ENCODE data around the gene TMEM258.

The TMEM258 gene

DNA sequence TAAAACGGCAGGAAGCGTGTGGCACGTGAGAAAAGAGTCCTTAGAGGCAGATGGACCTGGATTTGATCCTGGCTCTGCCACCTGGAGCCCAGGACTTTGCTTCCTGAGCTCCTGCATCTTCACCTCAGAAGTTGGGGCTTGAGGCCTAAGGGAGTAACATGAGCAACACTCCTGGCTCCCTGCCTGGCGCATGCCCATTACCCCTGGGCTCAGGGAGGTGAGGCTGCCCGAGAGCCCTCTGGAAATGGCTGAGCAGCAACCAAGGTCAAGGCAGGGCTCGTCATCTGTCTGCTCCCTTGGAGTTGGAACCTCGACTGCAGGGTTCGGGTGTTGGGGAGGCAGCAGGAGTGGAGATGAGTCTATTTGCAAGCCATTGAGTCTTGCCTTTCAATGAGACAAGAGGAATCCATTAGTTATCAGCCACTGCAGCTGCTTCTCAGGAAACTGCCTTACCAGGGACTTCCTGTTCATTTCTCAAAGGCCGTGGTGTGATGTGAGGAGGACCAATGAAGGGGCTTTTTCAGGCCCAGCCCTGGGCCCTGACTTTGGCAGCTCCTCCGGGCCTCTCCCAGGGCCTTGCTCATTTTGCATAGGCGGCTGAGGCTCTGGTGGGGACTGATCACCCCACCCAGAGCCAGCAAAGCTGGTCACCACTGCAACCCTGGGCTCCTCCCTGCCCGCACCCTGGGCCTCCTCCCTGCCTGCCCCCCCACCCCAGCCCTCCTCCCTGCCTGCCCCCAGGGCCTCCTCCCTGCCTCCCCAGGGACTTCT, 42.1 kb upstream of the TMEM258 start:
- H3K79me2 ChIP-seq (ENCODE audit: insufficient read depth, low read depth), result no peaks in the 10 kb centered on the region
- no peak overlapping the region for H3K4me3 ChIP-seq (IDR thresholded peaks at IDR 0.05; ENCODE audit: insufficient read depth, low read depth, low read length)
- no peak overlapping the region for H3K27ac ChIP-seq
- H3K27me3 ChIP-seq (ENCODE audit: insufficient read depth, low read depth), result peaks cover 6% of the 10 kb centered on the region; the same call in 1 of the 2 replicates
- no peak overlapping the region for H3K9ac ChIP-seq
- H3K4me2 ChIP-seq, result no peak overlapping the region
- TF ChIP-seq, protein P1, sequence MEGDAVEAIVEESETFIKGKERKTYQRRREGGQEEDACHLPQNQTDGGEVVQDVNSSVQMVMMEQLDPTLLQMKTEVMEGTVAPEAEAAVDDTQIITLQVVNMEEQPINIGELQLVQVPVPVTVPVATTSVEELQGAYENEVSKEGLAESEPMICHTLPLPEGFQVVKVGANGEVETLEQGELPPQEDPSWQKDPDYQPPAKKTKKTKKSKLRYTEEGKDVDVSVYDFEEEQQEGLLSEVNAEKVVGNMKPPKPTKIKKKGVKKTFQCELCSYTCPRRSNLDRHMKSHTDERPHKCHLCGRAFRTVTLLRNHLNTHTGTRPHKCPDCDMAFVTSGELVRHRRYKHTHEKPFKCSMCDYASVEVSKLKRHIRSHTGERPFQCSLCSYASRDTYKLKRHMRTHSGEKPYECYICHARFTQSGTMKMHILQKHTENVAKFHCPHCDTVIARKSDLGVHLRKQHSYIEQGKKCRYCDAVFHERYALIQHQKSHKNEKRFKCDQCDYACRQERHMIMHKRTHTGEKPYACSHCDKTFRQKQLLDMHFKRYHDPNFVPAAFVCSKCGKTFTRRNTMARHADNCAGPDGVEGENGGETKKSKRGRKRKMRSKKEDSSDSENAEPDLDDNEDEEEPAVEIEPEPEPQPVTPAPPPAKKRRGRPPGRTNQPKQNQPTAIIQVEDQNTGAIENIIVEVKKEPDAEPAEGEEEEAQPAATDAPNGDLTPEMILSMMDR (conservative IDR thresholded peaks at IDR 0.05; ENCODE audit: low read depth, low read length), result no peak
- H3K36me3 ChIP-seq (ENCODE audit: insufficient read depth), result no peaks in the 10 kb centered on the region
- H4K20me1 ChIP-seq (ENCODE audit: insufficient read depth), result no peaks in the 10 kb centered on the region
- no peak overlapping the region for H2AFZ ChIP-seq (ENCODE audit: low read depth)
- no peaks in the 10 kb centered on the region for H3K4me1 ChIP-seq (ENCODE audit: low read depth, poor library complexity, severe bottlenecking)

DNA sequence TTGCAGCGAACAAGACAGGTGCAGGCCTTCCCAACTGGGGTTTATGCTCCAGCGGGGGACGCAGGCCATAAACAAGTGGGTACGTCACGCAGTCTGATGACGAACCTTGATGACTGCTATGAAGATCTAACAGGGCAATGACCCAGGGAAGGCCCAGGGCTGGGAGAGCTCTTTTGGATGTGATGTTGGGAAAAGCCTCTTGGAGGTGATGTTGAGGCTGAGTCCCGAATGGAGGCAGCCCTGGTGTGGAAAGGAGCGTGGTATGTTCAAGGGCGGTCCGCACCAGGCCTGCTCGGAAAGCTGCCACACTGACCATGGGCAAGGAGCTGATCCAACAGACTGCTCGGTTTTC, 41.5 kb upstream of the TMEM258 start:
- no peak overlapping the region for H2AFZ ChIP-seq (ENCODE audit: low read depth)
- no peaks in the 10 kb centered on the region for H4K20me1 ChIP-seq (ENCODE audit: insufficient read depth)
- no peaks in the 10 kb centered on the region for H3K79me2 ChIP-seq (ENCODE audit: insufficient read depth, low read depth)
- H3K4me3 ChIP-seq (IDR thresholded peaks at IDR 0.05; ENCODE audit: insufficient read depth, low read depth, low read length), result no peak overlapping the region
- no peak overlapping the region for H3K27ac ChIP-seq
- peaks cover 6% of the 10 kb centered on the region; the same call in 1 of the 2 replicates for H3K27me3 ChIP-seq (ENCODE audit: insufficient read depth, low read depth)
- no peak overlapping the region for H3K9ac ChIP-seq
- TF ChIP-seq, protein P1 (conservative IDR thresholded peaks at IDR 0.05; ENCODE audit: low read depth, low read length), result no peak
- no peaks in the 10 kb centered on the region for H3K36me3 ChIP-seq (ENCODE audit: insufficient read depth)
- H3K4me2 ChIP-seq, result no peak overlapping the region
- no peaks in the 10 kb centered on the region for H3K4me1 ChIP-seq (ENCODE audit: low read depth, poor library complexity, severe bottlenecking)

DNA sequence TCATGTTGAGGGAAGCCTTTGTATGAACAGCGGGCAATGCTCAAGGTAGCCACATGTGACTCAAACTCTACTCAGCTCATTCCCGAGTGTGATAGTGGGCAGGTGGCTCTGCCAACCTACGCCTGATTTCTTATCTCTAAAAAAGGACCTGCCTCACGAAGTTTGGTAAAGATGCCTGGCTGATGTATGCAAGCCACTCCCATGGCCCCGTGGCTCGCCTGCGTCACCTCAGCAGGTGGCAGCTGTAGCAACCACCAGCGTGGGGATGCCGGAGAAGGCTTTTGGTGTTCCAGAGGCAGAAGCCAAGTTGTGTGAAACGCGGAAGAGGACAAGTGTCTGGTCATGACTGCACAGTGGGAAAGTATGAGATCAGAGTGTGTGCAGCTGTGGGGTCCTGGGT, 41.1 kb upstream of the TMEM258 start:
- Histone ChIP-seq H3K4me2 (no peak overlapping the region), H3K27ac (no peak overlapping the region), H3K4me1 (ENCODE audit: low read depth, poor library complexity, severe bottlenecking) (no peaks in the 10 kb centered on the region), H3K79me2 (ENCODE audit: insufficient read depth, low read depth) (no peaks in the 10 kb centered on the region), H3K27me3 (ENCODE audit: insufficient read depth, low read depth) (peaks cover 6% of the 10 kb centered on the region; the same call in 1 of the 2 replicates), H3K4me3 (IDR thresholded peaks at IDR 0.05; ENCODE audit: insufficient read depth, low read depth, low read length) (no peak overlapping the region), H3K36me3 (ENCODE audit: insufficient read depth) (no peaks in the 10 kb centered on the region), H3K9ac (no peak overlapping the region), H2AFZ (ENCODE audit: low read depth) (no peak overlapping the region), H4K20me1 (ENCODE audit: insufficient read depth) (no peaks in the 10 kb centered on the region)
- TF ChIP-seq, protein P1 (conservative IDR thresholded peaks at IDR 0.05; ENCODE audit: low read depth, low read length), result no peak

DNA sequence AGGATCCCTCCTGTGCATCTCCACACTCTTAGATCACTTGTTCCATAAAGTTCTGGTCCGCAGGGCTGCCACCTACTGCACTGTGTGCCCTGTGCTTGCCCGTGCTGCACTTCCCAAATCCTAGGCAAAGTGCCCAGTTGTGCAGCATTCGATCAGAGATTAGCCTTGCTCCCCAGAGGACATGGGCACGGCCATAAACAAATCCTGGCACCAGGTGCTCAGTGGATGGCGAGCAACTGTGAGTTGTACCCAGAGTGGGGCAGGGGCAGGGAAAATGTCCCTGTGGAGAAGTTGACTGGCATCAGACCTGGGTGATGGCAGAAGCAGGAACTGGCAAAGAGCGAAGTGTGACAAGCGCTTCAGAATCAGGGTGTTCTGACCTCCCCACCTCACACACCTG, 40.4 kb upstream of the TMEM258 start:
- no peaks in the 10 kb centered on the region for H3K4me1 ChIP-seq (ENCODE audit: low read depth, poor library complexity, severe bottlenecking)
- no peaks in the 10 kb centered on the region for H4K20me1 ChIP-seq (ENCODE audit: insufficient read depth)
- no peak overlapping the region for H3K27ac ChIP-seq
- TF ChIP-seq, protein P1 (conservative IDR thresholded peaks at IDR 0.05; ENCODE audit: low read depth, low read length), result no peak
- H3K4me3 ChIP-seq (IDR thresholded peaks at IDR 0.05; ENCODE audit: insufficient read depth, low read depth, low read length), result no peak overlapping the region
- H3K36me3 ChIP-seq (ENCODE audit: insufficient read depth), result no peaks in the 10 kb centered on the region
- peaks cover 6% of the 10 kb centered on the region; the same call in 1 of the 2 replicates for H3K27me3 ChIP-seq (ENCODE audit: insufficient read depth, low read depth)
- H3K79me2 ChIP-seq (ENCODE audit: insufficient read depth, low read depth), result no peaks in the 10 kb centered on the region
- no peak overlapping the region for H2AFZ ChIP-seq (ENCODE audit: low read depth)
- H3K4me2 ChIP-seq, result no peak overlapping the region
- H3K9ac ChIP-seq, result no peak overlapping the region

Data from KMS-11 (cell line).